Stimulated activated CD8-positive, alpha-beta memory T cell treated with anti-CD3 and anti-CD28 coated beads, Interleukin-12 subunit alpha, Interleukin-12 subunit beta, amount 100 ng/mL, for 1 hour (primary cell): Measurements from ENCODE around the gene TMEM9.

Experiments
- DNase-seq: peaks from one replicate; pipeline ENCODE4 v3.0.0-alpha.2; 2020; ENCODE audit warnings: low read depth

The TMEM9 gene

GRCh38 chr1:201145132-201145531, 9.1 kb downstream of the TMEM9 start:
- DNase-seq: no peak

GRCh38 chr1:201144701-201145100, 9.6 kb downstream of the TMEM9 start:
- DNase-seq: no peak

- no peak for DNase-seq
Observed at GRCh38 chr1:201143726-201144635, 10.3 kb downstream of the TMEM9 start.

GRCh38 chr1:201142849-201143725, 11.2 kb downstream of the TMEM9 start:
- no peak for DNase-seq

- no peak for DNase-seq
Observed at GRCh38 chr1:201142011-201142848, 12.0 kb downstream of the TMEM9 start.

- no peak for DNase-seq
Observed at GRCh38 chr1:201141418-201141817, 12.9 kb downstream of the TMEM9 start.

GRCh38 chr1:201140941-201141260, 13.4 kb downstream of the TMEM9 start:
- no peak for DNase-seq

GRCh38 chr1:201140235-201140940, 13.9 kb downstream of the TMEM9 start:
- no peak for DNase-seq

- no peak for DNase-seq
Observed at GRCh38 chr1:201139756-201140155, 14.5 kb downstream of the TMEM9 start.

GRCh38 chr1:201139306-201139705, 15.0 kb downstream of the TMEM9 start:
- no peak for DNase-seq

GRCh38 chr1:201138311-201138840, 15.9 kb downstream of the TMEM9 start:
- DNase-seq: no peak

GRCh38 chr1:201137579-201138310, 16.5 kb downstream of the TMEM9 start:
- no peak for DNase-seq

- DNase-seq: no peak
Observed at GRCh38 chr1:201137024-201137392, 17.3 kb downstream of the TMEM9 start.

GRCh38 chr1:201136355-201137023, 17.8 kb downstream of the TMEM9 start:
- no peak for DNase-seq

GRCh38 chr1:201134405-201134804, 19.9 kb downstream of the TMEM9 start:
- DNase-seq: no peak

- DNase-seq: no peak
Observed at GRCh38 chr1:201131398-201131797, 22.9 kb downstream of the TMEM9 start.

- no peak for DNase-seq
Observed at GRCh38 chr1:201128962-201129361, 25.3 kb downstream of the TMEM9 start.

- no peak for DNase-seq
Observed at GRCh38 chr1:201128476-201128875, 25.8 kb downstream of the TMEM9 start.

- no peak for DNase-seq
Observed at GRCh38 chr1:201127755-201128455, 26.4 kb downstream of the TMEM9 start.
